Brain microvascular endothelial cell (primary cell): ENCODE measurements around the gene TBX21.

Experiments
- DNase-seq: peaks from one replicate; pipeline ENCODE4 v3.0.0-alpha.2; 2020
- H3K27ac ChIP-seq: fragments of 250-450 bp; sonication (Bioruptor Pico); 2 replicates; pipeline ENCODE4 v1.5.1; 2020; ENCODE audit warnings: mild to moderate bottlenecking, moderate library complexity
- H3K27me3 ChIP-seq: fragments of 250-450 bp; sonication (Bioruptor Pico); replicated peaks from 2 replicates; pipeline ENCODE4 v1.5.1; 2020; ENCODE audit warnings: mild to moderate bottlenecking
- H3K36me3 ChIP-seq: fragments of 250-450 bp; sonication (Bioruptor Pico); replicated peaks from 2 replicates; pipeline ENCODE4 v1.5.1; 2020; ENCODE audit warnings: mild to moderate bottlenecking
- H3K4me3 ChIP-seq: 2 replicates; pipeline ENCODE4 v1.5.1; 2011; ENCODE audit warnings: low read depth, mild to moderate bottlenecking, control low read depth, low read length, moderate library complexity
- CTCF ChIP-seq: IDR thresholded peaks from 2 replicates; pipeline ENCODE4 v1.5.1; 2011; ENCODE audit warnings: low read depth, mild to moderate bottlenecking, moderate library complexity, low read length, control low read depth, inconsistent platforms; ENCODE audit errors: missing control alignments
- in situ Hi-C: cut with HindIII; loops from 2 replicates; pipeline ENCODE4 v1.10.0; 2017; ENCODE audit warnings: low sequenced_read_pairs, low pct_ligation_motif_present

Gene TBX21

GRCh38 chr17:47730681-47731080, 2.4 kb upstream of the TBX21 start:
- Histone ChIP-seq H3K27ac (no peak overlapping the region), H3K4me3 (no peak overlapping the region), H3K36me3 (no peaks in the 10 kb centered on the region), H3K27me3 (peaks cover 87% of the 10 kb centered on the region)
- no peak for TF ChIP-seq CTCF
- in situ Hi-C loops = no loop called here
- DNase-seq = no peak

- TF ChIP-seq CTCF = no peak
- no peak overlapping the region for H3K27ac ChIP-seq
- no peak overlapping the region for H3K4me3 ChIP-seq
- peaks cover 82% of the 10 kb centered on the region for H3K27me3 ChIP-seq
- H3K36me3 ChIP-seq = no peaks in the 10 kb centered on the region
- in situ Hi-C loops = no loop called here
- DNase-seq = no peak
Measured at GRCh38 chr17:47731396-47731795, 1.6 kb upstream of the TBX21 start.

- Histone ChIP-seq H3K27me3 (peaks cover 78% of the 10 kb centered on the region), H3K36me3 (no peaks in the 10 kb centered on the region), H3K27ac (no peak overlapping the region), H3K4me3 (no peak overlapping the region)
- no peak for TF ChIP-seq CTCF
- DNase-seq = no peak
- in situ Hi-C loops = no loop called here
Measured at GRCh38 chr17:47732399-47733046, 513 bp upstream of the TBX21 start.

GRCh38 chr17:47733674-47734410, 806 bp downstream of the TBX21 start:
- DNase-seq = no peak
- H3K4me3 ChIP-seq = no peak overlapping the region
- in situ Hi-C loops = no loop called here
- no peak for TF ChIP-seq CTCF
- peaks cover 67% of the 10 kb centered on the region for H3K27me3 ChIP-seq
- no peaks in the 10 kb centered on the region for H3K36me3 ChIP-seq
- no peak overlapping the region for H3K27ac ChIP-seq

GRCh38 chr17:47735139-47735464, 2.1 kb downstream of the TBX21 start:
- Histone ChIP-seq H3K27me3 (peaks cover 54% of the 10 kb centered on the region), H3K4me3 (no peak overlapping the region), H3K27ac (no peak overlapping the region)

More at GRCh38 chr17:47735139-47735464, 2.1 kb downstream of the TBX21 start:
- in situ Hi-C loops = no loop called here
- DNase-seq = no peak
- TF ChIP-seq CTCF = no peak
- no peaks in the 10 kb centered on the region for H3K36me3 ChIP-seq
